M059J (cell line): ENCODE data around the gene TNFAIP8. TPM values are rescaled to one million over a fixed set of nuclear protein-coding genes. Genes with fewer than 3 reads are reported as not detected.
A peak's percentile ranks its signal among the peaks of the same experiment; 100 is the strongest.

Experiments used
- DNase-seq: peaks from one replicate; pipeline ENCODE4 v3.0.0-alpha.2; 2012; ENCODE audit warnings: low read depth
- total RNA-seq: library from RNA; depleted of rRNA; stranded (reverse); fragments of >200 nt; shearing (Covaris generic); gene quantifications from 2 replicates; pipeline ENCODE4 v1.2.3, GENCODE V29; 2014

TNFAIP8 gene
- total RNA-seq, 1 experiment from 2014 or later, result 18.4 TPM

GRCh38 chr5:119328753-119329602 is 26.8 kb upstream of the TNFAIP8 start:
- DNase-seq, result peak; percentile 81

GRCh38 chr5:119329666-119330065 is 26.2 kb upstream of the TNFAIP8 start:
- DNase-seq, result no peak

- DNase-seq, result no peak
These were observed 25.2 kb upstream of the TNFAIP8 start for GRCh38 chr5:119330367-119331183.

DNA sequence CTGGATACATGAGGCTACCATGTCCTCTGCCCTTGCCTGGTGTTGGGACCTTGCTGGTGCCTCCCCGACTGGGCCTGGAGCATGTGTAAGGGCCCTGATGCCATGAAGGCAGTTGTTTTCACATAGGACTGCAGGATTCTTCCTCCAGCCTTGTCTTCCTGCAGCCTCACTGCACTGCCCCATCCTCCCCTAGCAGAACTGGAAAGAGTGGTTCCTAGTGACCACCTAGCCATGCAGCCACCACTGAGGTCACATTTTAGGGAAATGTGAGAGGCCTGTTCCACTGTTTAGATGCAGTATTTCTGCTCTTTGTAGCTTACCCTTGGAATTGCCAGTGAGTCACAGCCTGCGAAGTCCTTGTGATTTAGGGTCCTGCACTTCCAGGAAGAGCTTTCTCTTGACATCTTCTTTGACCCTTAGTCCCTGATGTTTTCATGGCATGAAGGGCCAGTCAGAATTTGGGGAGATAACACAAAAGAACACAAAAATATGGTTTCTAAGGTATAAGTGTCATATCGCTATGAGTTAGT is 24.2 kb upstream of the TNFAIP8 start:
- DNase-seq, result no peak

GRCh38 chr5:119332208-119332607 is 23.6 kb upstream of the TNFAIP8 start:
- no peak for DNase-seq

GRCh38 chr5:119332978-119333401 is 22.8 kb upstream of the TNFAIP8 start:
- DNase-seq, result no peak

GRCh38 chr5:119333421-119333851 is 22.4 kb upstream of the TNFAIP8 start:
- no peak for DNase-seq

DNA sequence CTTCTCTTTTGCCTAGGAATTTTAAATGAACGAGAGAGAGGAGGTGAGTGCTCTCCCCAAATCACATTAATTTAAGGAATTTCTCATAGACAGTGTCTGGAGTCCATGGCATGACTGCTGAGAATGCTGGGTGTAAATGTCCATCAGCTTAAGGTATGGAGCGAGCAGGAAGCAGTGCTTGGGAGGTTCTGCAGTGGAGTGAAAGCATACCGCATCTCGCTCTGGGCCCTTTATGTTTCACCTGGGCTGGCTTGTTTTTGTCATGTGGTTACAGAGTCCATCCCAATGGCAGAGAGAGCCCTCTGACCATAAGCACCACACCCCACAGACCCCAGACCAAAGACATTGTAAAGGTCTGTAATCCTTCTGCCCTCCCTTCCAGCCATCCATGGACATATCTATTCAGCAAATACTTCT is 20.6 kb upstream of the TNFAIP8 start:
- no peak for DNase-seq

GRCh38 chr5:119336262-119336661 is 19.6 kb upstream of the TNFAIP8 start:
- no peak for DNase-seq

DNA sequence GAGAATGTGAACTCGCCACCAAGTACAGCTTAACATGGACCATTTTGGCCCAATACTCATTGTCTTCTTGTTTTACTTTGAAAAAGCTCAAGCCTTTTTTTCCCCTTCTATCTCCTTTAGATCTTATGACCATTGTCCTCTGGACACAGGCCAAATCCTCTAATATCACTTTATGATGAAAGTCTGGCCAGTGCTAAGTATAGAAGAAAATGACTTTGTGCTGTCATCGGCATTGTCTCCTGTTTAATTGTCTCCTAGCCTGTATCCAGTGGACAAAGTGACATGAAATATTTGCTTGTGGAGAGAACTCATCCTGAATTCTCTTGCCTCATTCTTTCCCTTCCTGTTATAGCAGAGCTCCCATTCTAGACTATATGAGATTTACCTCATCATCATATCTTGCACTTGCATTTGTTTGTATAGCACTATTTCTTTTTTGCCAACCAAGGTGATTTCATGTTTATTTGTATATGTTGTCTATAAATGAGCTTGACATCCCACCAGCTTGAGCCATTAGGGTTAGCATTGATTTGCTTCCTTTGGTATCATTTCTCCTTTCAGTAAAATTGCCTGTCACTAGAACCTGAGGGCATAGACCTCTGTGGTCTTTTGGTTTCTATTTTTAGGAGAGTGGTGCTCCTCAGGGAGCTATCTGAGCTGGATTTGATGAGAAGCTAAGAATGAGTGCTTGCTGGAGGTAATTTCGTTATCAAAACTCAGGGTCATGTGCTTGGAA is 18.8 kb upstream of the TNFAIP8 start:
- DNase-seq, result no peak

DNA sequence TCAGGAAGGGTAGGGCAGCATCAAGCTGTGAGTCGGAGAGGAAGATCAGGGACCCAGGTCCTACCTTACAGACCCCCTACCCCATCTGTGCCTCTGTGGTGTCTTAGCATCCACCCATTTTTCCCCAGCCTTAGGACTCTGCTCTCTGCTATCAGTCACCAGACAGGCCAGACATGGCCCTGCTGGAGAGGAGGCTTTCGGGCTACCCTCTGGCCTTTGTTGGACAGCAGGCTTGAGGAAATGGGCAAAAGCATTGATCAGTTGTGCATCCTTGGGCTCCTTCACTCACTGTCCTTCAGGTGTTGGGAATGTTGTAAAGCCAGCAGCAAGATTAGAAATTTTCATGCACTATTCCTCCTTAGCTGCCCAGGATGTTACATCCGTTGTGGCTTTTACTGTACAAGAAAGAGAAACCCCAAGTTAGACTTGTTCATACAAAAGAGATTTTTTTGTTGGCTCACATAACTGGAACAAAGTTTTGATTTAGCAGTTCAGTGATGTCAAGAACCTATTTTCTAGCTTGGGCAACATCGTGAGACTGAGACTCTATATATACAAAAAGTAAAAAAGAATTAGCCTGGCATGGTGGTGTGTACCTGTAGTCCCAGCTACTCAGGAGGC is 17.4 kb upstream of the TNFAIP8 start:
- DNase-seq, result no peak

DNA sequence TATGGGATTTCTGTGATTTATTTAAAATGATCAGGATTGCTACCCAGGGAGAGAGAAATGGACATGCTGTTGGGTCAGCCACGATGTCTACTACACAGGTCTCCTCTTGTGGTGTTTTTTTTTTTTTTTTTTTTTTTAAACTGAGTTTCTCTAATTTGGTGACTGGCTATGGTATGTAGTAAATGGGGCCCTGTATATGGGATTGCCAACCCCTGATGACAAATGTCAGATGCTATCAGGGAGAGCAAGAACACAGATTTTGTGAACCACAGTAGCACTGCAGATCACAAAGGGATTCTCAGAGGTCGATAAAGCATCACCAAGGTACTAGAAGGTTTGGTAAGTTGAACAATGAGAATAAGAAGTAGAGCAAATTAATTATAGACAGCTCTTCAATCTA is 16.5 kb upstream of the TNFAIP8 start:
- no peak for DNase-seq

GRCh38 chr5:119339965-119340364 is 15.9 kb upstream of the TNFAIP8 start:
- DNase-seq, result no peak

DNA sequence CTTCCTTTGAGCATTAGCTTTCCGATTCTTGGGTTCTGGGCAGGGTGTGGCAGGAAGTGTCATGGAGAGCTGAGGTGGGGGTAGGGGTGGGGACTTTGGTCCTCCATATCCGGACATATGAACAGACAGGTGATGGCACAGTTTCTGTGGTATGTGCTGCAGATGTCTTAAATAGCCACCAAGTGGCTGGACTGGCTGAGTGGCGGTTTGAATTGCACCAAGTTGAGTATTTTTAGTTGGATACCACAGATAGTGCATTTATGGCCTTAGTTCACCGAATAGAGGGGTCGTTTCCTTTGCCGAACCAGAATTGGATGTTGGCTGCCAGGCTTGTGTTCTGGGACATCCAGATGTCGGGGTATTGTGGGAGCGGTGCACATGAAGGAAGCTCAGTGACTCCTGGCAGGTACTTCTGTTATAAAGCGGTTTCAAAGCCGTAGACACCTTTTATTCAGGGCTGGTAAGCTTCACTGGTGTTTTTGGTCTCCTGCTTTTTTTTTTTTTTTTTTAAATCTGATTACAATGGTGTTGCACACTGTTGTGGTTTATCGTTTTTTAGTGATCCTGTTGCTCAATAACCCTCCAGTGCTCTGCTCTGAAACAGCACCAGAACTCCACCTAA is 15.1 kb upstream of the TNFAIP8 start:
- no peak for DNase-seq

DNA sequence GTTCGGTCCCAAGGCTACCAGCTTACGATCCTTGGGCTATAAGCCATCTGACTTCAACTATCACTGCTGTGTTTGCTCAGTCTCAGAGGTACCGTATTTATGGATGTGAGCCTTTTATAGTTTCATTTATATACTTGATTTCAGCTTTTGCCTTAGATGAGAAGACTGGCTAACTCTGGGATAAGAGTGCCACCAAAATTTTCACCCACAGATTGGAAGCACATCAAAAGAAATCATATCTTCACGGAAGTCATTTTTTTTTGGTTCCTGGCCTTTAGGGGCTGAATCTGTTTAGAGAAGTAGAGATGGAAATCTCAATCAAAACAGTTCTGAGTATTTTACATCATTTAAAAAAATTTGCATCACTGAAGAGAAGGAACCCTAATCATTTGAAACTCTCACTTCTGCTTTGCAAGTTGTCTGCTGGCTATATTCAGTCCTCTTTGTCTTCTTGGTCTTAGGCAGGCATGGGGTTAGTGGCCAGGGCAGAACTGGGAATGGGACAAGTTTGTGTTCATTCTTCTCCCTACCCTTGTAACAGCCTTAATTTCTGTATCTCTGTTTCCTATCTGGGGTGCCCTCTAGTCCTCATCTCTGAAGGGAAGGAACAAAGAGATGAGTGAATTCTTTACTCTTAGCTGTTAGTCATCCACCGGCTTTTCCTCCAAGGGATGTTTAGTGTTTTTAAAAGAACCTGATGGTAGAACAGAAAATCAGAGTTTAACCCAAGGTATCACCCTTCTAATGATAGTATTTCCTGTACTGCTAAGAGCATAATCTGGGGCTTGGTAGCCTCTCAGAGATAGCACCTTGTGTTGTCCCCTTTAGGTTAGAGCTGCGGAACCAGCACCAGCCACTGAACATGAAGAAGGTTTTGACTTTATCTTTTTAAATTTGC is 14.1 kb upstream of the TNFAIP8 start:
- no peak for DNase-seq

- DNase-seq, result no peak
These were observed 13.4 kb upstream of the TNFAIP8 start for GRCh38 chr5:119342406-119342805.

- DNase-seq, result no peak
These were observed 12.8 kb upstream of the TNFAIP8 start for GRCh38 chr5:119343052-119343451.

DNA sequence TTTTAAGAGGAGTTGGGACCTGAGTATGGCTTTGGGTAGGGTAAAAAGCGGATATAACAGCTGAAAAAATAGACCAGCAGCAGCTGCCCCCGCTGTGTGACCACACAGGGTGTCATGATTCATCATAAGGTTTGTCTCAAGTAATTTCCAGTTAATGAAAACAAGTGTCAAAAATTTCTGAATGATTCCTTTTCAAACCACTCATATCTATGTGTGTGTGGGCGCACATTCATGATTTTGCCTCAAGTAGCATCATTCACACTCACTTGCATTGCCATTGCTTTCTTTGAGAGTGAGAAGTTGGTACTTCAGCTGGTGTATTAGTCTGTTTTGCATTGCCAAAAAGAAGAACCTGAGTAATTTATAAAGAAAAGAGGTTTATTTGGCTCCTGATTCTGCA is 12.1 kb upstream of the TNFAIP8 start:
- DNase-seq, result no peak

DNA sequence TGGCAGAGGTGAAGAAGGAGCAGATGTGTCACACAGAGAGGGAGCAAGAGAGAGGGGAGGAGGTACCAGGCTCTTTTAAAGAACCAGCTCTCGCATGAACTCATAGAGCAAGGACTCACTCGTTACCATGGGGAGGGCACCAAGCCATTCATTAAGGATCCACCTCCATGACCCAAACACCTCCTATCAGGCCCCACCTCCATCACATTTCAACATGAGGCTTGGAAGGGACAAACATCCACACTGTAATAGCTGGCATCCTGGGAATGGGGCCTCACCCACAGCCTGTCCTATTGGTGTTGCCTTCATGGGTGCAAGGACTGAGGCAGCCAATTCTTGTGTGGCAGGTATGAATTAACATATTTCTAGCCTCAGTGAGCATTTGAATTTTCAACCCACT is 11.6 kb upstream of the TNFAIP8 start:
- no peak for DNase-seq

DNA sequence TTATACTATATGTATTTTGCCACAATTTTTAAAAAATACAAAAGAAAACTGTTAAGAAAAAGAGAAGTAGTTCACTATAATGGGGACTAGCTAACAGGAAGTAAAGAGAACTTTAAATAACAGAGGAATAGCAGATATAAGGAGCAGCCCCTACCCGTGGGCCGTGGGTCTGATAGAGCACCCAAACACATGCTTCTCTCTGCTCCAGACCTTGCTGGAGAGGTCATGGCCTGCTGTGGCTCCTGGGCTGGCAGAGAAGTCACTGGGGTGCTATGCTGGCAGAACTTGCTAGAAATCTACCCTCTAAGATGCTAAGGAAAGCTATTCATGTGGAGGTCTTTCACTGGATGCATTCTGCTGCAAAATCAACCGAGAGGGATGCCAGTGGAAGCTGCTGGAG is 10.0 kb upstream of the TNFAIP8 start:
- DNase-seq, result no peak
